H1 (cell line): Measurements from ENCODE around the gene ADH1C. TPM values are rescaled to one million over a fixed set of nuclear protein-coding genes. Genes with fewer than 3 reads are reported as not detected.

Experiments
- CTCF ChIA-PET: fragments of 300-600 bp; sonication (Branson Sonifier 250); formaldehyde crosslinking; loops from one replicate; lab custom pipeline; 2021; ENCODE audit not compliant: partially characterized antibody; lab: Charles Lee
- POLR2A ChIA-PET: fragments of 300-600 bp; sonication (Branson Sonifier 250); formaldehyde crosslinking; loops from one replicate; lab custom pipeline; 2021; ENCODE audit warnings: inconsistent platforms; ENCODE audit not compliant: partially characterized antibody; lab: Charles Lee
- DNase-seq, 2 experiments: peaks; one replicate each; pipeline versions ENCODE4 v3.0.0 to v3.0.0-alpha.2; 2010 to 2022; ENCODE audit warnings: low spot score in 2 of 2, low read depth in 1 of 2, mixed read lengths in 1 of 2
- FAIRE-seq: peaks from 2 replicates; lab custom pipeline; 2011; peaks lifted over from hg19 to GRCh38; lab: Jason Lieb, UNC
- H2AFZ ChIP-seq: 2 replicates; pipeline ENCODE4 v1.8.1; 2012; ENCODE audit warnings: low read length, inconsistent platforms
- H2AK5ac ChIP-seq: 2 replicates; pipeline ENCODE4 v1.6.1; 2013; ENCODE audit warnings: low read depth, low read length
- H2BK120ac ChIP-seq: replicated peaks from 2 replicates; pipeline ENCODE3; 2013; ENCODE audit warnings: low read depth, low read length, inconsistent platforms
- H2BK12ac ChIP-seq: 2 replicates; pipeline ENCODE4 v1.6.1; 2013; ENCODE audit warnings: low read depth, low read length
- H2BK15ac ChIP-seq: 2 replicates; pipeline ENCODE4 v1.6.1; 2013; ENCODE audit warnings: low read length
- H2BK20ac ChIP-seq: 2 replicates; pipeline ENCODE4 v1.6.1; 2013; ENCODE audit warnings: low read length
- H2BK5ac ChIP-seq: 2 replicates; pipeline ENCODE4 v1.6.1; 2013; ENCODE audit warnings: low read depth, low read length
- H3K14ac ChIP-seq: 2 replicates; pipeline ENCODE4 v1.6.1; 2013; ENCODE audit warnings: inconsistent platforms; ENCODE audit not compliant: insufficient read length
- H3K18ac ChIP-seq: 2 replicates; pipeline ENCODE4 v1.6.1; 2013; ENCODE audit warnings: low read length; ENCODE audit errors: extremely low read depth
- H3K23ac ChIP-seq: 2 replicates; pipeline ENCODE4 v1.6.1; 2013; ENCODE audit warnings: inconsistent platforms; ENCODE audit not compliant: insufficient read length
- H3K23me2 ChIP-seq: 2 replicates; pipeline ENCODE4 v1.6.1; 2013; ENCODE audit warnings: low read depth, low read length
- H3K27ac ChIP-seq: 2 replicates; pipeline ENCODE4 v1.6.1; 2011; ENCODE audit warnings: low read depth, low read length, inconsistent platforms
- H3K27me3 ChIP-seq, 4 experiments: replicated peaks in 1 of 4; 1 replicate in 1 of 4; 2 replicates in 3 of 4; pipeline versions ENCODE4 v1.6.1 to v1.8.1; 2011 to 2013; ENCODE audit warnings: low read length in 3 of 4, mild to moderate bottlenecking in 3 of 4, inconsistent platforms in 2 of 4, mixed read lengths in 2 of 4, moderate library complexity in 1 of 4; ENCODE audit not compliant: control insufficient read depth in 3 of 4, insufficient read depth in 3 of 4; ENCODE audit errors: extremely low read depth in 1 of 4
- H3K36me3 ChIP-seq, 4 experiments: 2 replicates each; pipeline versions ENCODE4 v1.6.1 to v1.8.1; 2011 to 2013; ENCODE audit warnings: mild to moderate bottlenecking in 4 of 4, low read length in 3 of 4, moderate library complexity in 2 of 4, control low read depth in 1 of 4, inconsistent platforms in 1 of 4; ENCODE audit not compliant: insufficient read depth in 4 of 4, control insufficient read depth in 2 of 4
- H3K4ac ChIP-seq: replicated peaks from 2 replicates; pipeline ENCODE3; 2013; ENCODE audit warnings: low read length, low read depth, mixed read lengths, inconsistent platforms; ENCODE audit not compliant: insufficient read length
- H3K4me1 ChIP-seq, 4 experiments: replicated peaks in 1 of 4; 1 replicate in 1 of 4; 2 replicates in 3 of 4; pipeline versions ENCODE4 v1.6.1 to v1.8.1; 2011 to 2013; ENCODE audit warnings: low read length in 3 of 4, inconsistent platforms in 2 of 4, mixed read lengths in 1 of 4; ENCODE audit not compliant: insufficient read depth in 4 of 4, control insufficient read depth in 3 of 4
- H3K4me2 ChIP-seq, 2 experiments: 2 replicates each; pipeline versions ENCODE4 v1.6.1 to v1.8.1; 2011 to 2013; ENCODE audit warnings: low read depth in 2 of 2, low read length in 2 of 2, control low read depth in 1 of 2, inconsistent platforms in 1 of 2, mild to moderate bottlenecking in 1 of 2; ENCODE audit not compliant: insufficient read depth in 1 of 2
- H3K4me3 ChIP-seq, 4 experiments: fragments of 200-600, 300-600 bp in 1 of 4; sonication (generic), shearing (Covaris generic), sonication (Bioruptor Twin) in 1 of 4; 2 replicates each; pipeline versions ENCODE4 v1.5.1 to v1.8.1; 2011 to 2016; ENCODE audit warnings: low read length in 4 of 4, low read depth in 3 of 4, control low read depth in 2 of 4, inconsistent platforms in 2 of 4, mild to moderate bottlenecking in 2 of 4, mixed read lengths in 1 of 4, moderate library complexity in 1 of 4; ENCODE audit not compliant: insufficient read depth in 2 of 4; ENCODE audit errors: extremely low read depth in 1 of 4
- H3K56ac ChIP-seq: replicated peaks from 2 replicates; pipeline ENCODE3; 2013; ENCODE audit warnings: low read depth, mild to moderate bottlenecking, mixed read lengths, low read length, inconsistent platforms; ENCODE audit not compliant: insufficient read length
- H3K79me1 ChIP-seq: 2 replicates; pipeline ENCODE4 v1.6.1; 2013; ENCODE audit warnings: low read depth, low read length, control low read depth
- H3K79me2 ChIP-seq, 2 experiments: 2 replicates each; pipeline versions ENCODE4 v1.6.1 to v1.8.1; 2012 to 2013; ENCODE audit warnings: low read length in 2 of 2, mild to moderate bottlenecking in 2 of 2, inconsistent platforms in 1 of 2; ENCODE audit not compliant: insufficient read depth in 2 of 2, control insufficient read depth in 1 of 2
- H3K9ac ChIP-seq, 4 experiments: replicated peaks in 1 of 4; 1 replicate in 1 of 4; 2 replicates in 3 of 4; pipeline versions ENCODE4 v1.6.1 to v1.8.1; 2011 to 2013; ENCODE audit warnings: low read depth in 3 of 4, low read length in 3 of 4, control low read depth in 2 of 4, mild to moderate bottlenecking in 2 of 4, moderate library complexity in 2 of 4, inconsistent platforms in 1 of 4; ENCODE audit errors: extremely low read depth in 1 of 4
- H3K9me3 ChIP-seq, 2 experiments: 2 replicates each; pipeline versions ENCODE4 v1.6.1 to v1.8.1; 2012 to 2013; ENCODE audit warnings: mild to moderate bottlenecking in 2 of 2, moderate library complexity in 2 of 2, control low read depth in 1 of 2, inconsistent platforms in 1 of 2, low read depth in 1 of 2, low read length in 1 of 2, mixed read lengths in 1 of 2; ENCODE audit not compliant: insufficient read depth in 2 of 2
- H4K20me1 ChIP-seq, 2 experiments: replicated peaks in 1 of 2; 2 replicates each; pipeline versions ENCODE3 to v1.8.1; 2011 to 2013; ENCODE audit warnings: inconsistent platforms in 2 of 2, low read length in 2 of 2, mild to moderate bottlenecking in 1 of 2; ENCODE audit not compliant: insufficient read depth in 2 of 2, control insufficient read depth in 1 of 2
- H4K5ac ChIP-seq: 2 replicates; pipeline ENCODE4 v1.6.1; 2013; ENCODE audit warnings: low read length, low read depth, mixed read lengths, inconsistent platforms; ENCODE audit not compliant: insufficient read length
- H4K8ac ChIP-seq: 2 replicates; pipeline ENCODE4 v1.8.0; 2013; ENCODE audit warnings: mild to moderate bottlenecking, moderate library complexity, low read length, inconsistent platforms; ENCODE audit not compliant: insufficient read depth; ENCODE audit errors: extremely low read depth
- H4K91ac ChIP-seq: replicated peaks from 2 replicates; pipeline ENCODE3; 2013; ENCODE audit warnings: low read length, mixed read lengths, inconsistent platforms; ENCODE audit not compliant: insufficient read length
- ATF3 ChIP-seq: IDR thresholded peaks from 2 replicates; pipeline ENCODE4 v1.6.1; 2011; ENCODE audit warnings: low read depth, mild to moderate bottlenecking, low read length; ENCODE audit not compliant: insufficient read depth
- SP4 ChIP-seq: IDR thresholded peaks from 2 replicates; pipeline ENCODE4 v1.6.1; 2012; ENCODE audit warnings: low read length, inconsistent platforms
- TAF7 ChIP-seq: optimal IDR thresholded peaks from 2 replicates; pipeline ENCODE3; 2011; ENCODE audit warnings: low read depth, mild to moderate bottlenecking, inconsistent platforms, low read length, moderate library complexity, borderline replicate concordance
- WGBS, 2 experiments: shearing (Covaris generic) in 1 of 2; methylation state at CpG; one replicate each; pipeline versions ENCODE4 v1.1.6 to v1.1.7; 2013 to 2015; ENCODE audit warnings: low lambda C conversion rate in 2 of 2, mixed read lengths in 2 of 2, inconsistent platforms in 1 of 2, low coverage in 1 of 2, missing lambda C conversion rate in 1 of 2; ENCODE audit not compliant: insufficient replicate concordance in 2 of 2, insufficient coverage in 1 of 2, insufficient read length in 1 of 2; ENCODE audit errors: extremely low coverage in 1 of 2, missing lambda C conversion rate in 1 of 2; 5-methylcytosine and 5-hydroxymethylcytosine counted together
- polyA plus RNA-seq, 7 experiments: library from polyadenylated mRNA; depleted of rRNA in 3 of 7; stranded (reverse) in 5 of 7; unstranded in 2 of 7; fragments of >200 nt in 5 of 7; fragments of 200-250 nt in 2 of 7; gene quantifications; 1 replicate in 5 of 7; 2 replicates in 1 of 7; 4 replicates in 1 of 7; pipeline versions ENCODE4 v1.2.1 to v1.2.3, GENCODE V29; 2011 to 2013; ENCODE audit warnings: missing spikeins in 2 of 7, mixed read lengths in 2 of 7
- total RNA-seq: library from RNA; stranded (reverse); fragmentation: NEBNext Ultra II Directional; extraction: Animal tissue kit (Norgen Biotek cat#: 25700); gene quantifications from 2 replicates; pipeline ENCODE4 v1.2.1, GENCODE V29; 2021

The ADH1C gene
- total and polyA plus RNA-seq, 2 of the 8 experiments (the other 6 are each of a cell fraction or from before 2014, with no cell fraction given), result not detected

- no peak overlapping the region for H4K91ac ChIP-seq
- H2BK5ac ChIP-seq, result no peak overlapping the region
- H2BK20ac ChIP-seq, result no peak overlapping the region
- H3K4me2 ChIP-seq, result no peak overlapping the region
- no peak overlapping the region for H3K56ac ChIP-seq
- H3K79me2 ChIP-seq, result no peaks in the 10 kb centered on the region
- CTCF ChIA-PET, result no interaction called here
- no peaks in the 10 kb centered on the region for H3K79me1 ChIP-seq
- FAIRE-seq (no peak), DNase-seq (no peak)
- no peak overlapping the region for H3K18ac ChIP-seq
- H3K4me3 ChIP-seq, result no peak overlapping the region
- H3K23ac ChIP-seq, result no peak overlapping the region
- H3K9ac ChIP-seq, result no peak overlapping the region
- no peaks in the 10 kb centered on the region for H3K4me1 ChIP-seq
- H2AFZ ChIP-seq, result peak overlapping the region; percentile 37; the same call in 1 of the 2 replicates
- no peak overlapping the region for H4K5ac ChIP-seq
- H2AK5ac ChIP-seq, result no peak overlapping the region
- no peaks in the 10 kb centered on the region for H3K23me2 ChIP-seq
- no peak overlapping the region for H2BK120ac ChIP-seq
- no peaks in the 10 kb centered on the region for H3K36me3 ChIP-seq
- no peak overlapping the region for H4K8ac ChIP-seq
- no peaks in the 10 kb centered on the region for H3K27me3 ChIP-seq
- no peak overlapping the region for H3K4ac ChIP-seq
- no peak overlapping the region for H2BK15ac ChIP-seq
- H3K14ac ChIP-seq, result no peak overlapping the region
- H3K27ac ChIP-seq, result no peak overlapping the region
- H2BK12ac ChIP-seq, result no peak overlapping the region
- H3K9me3 ChIP-seq, result 0 out of 4 replicates have a peak, but pooled peaks cover 0 to 1% of the 10 kb centered on the region in 2 experiments
- WGBS, 2 experiments, result 93% methylated on average over 1 of the region's 1 CpG; no CpG with 5 or more reads in 1 of the 2 experiments
- POLR2A ChIA-PET, result no interaction called here
- H4K20me1 ChIP-seq, result no peaks in the 10 kb centered on the region
- TF ChIP-seq SP4, result no peak
- TF ChIP-seq TAF7, result no peak
- no peak for TF ChIP-seq ATF3
Observed at GRCh38 chr4:99334880-99335279, 17.7 kb downstream of the ADH1C start.
